ENCODE measurements around the gene TSPAN32.
A peak's percentile ranks its signal among the peaks of the same experiment; 100 is the strongest.

Gene TSPAN32

GRCh38 chr11:2305140-2305778, 3.4 kb downstream of the TSPAN32 start:
- DNase-seq = peak; percentile 79

GRCh38 chr11:2305788-2306451, 4.1 kb downstream of the TSPAN32 start:
- peak; percentile 17 for DNase-seq

- no peak for DNase-seq
These were observed 4.6 kb downstream of the TSPAN32 start for GRCh38 chr11:2306452-2306823.

- DNase-seq = no peak
These were observed 5.2 kb downstream of the TSPAN32 start for GRCh38 chr11:2306877-2307500.

- no peak for DNase-seq
These were observed 5.9 kb downstream of the TSPAN32 start for GRCh38 chr11:2307501-2308331.

- DNase-seq = no peak
These were observed 6.9 kb downstream of the TSPAN32 start for GRCh38 chr11:2308713-2309112.

GRCh38 chr11:2309251-2310072, 7.6 kb downstream of the TSPAN32 start:
- no peak for DNase-seq

GRCh38 chr11:2310073-2310785, 8.4 kb downstream of the TSPAN32 start:
- no peak for DNase-seq

GRCh38 chr11:2310786-2311352, 9.1 kb downstream of the TSPAN32 start:
- DNase-seq = no peak

GRCh38 chr11:2311353-2312133, 9.7 kb downstream of the TSPAN32 start:
- no peak for DNase-seq

- no peak for DNase-seq
These were observed 10.6 kb downstream of the TSPAN32 start for GRCh38 chr11:2312232-2313042.

GRCh38 chr11:2313051-2313951, 11.5 kb downstream of the TSPAN32 start:
- DNase-seq = no peak

GRCh38 chr11:2314136-2314524, 12.3 kb downstream of the TSPAN32 start:
- DNase-seq = no peak

GRCh38 chr11:2314525-2315394, 12.9 kb downstream of the TSPAN32 start:
- no peak for DNase-seq

GRCh38 chr11:2315395-2316168, 13.8 kb downstream of the TSPAN32 start:
- no peak for DNase-seq

- DNase-seq = no peak
These were observed 14.6 kb downstream of the TSPAN32 start for GRCh38 chr11:2316169-2316962.

All from CD4-positive, alpha-beta T cell treated with Interleukin-21 for 1 hour (primary cell).